Measurements from ENCODE around the gene SDK2.

Gene SDK2

GRCh38 chr17:73430165-73430680 lies 214.0 kb downstream of the SDK2 start:
- Histone ChIP-seq H3K36me3 (ENCODE audit: control insufficient read depth, low read length) (no peaks in the 10 kb centered on the region), H3K27me3 (ENCODE audit: control insufficient read depth, low read length) (no peaks in the 10 kb centered on the region), H3K4me1 (ENCODE audit: control insufficient read depth, low read length) (no peaks in the 10 kb centered on the region), H3K9me2 (replicated peaks; ENCODE audit: control insufficient read depth, low read length) (no peaks in the 10 kb centered on the region), H3K4me3 (ENCODE audit: low read length) (no peak overlapping the region), H3F3A (ENCODE audit: control insufficient read depth, insufficient read depth) (no peaks in the 10 kb centered on the region), H3K27ac (ENCODE audit: low read depth, low read length) (no peak overlapping the region), H3K9me3 (ENCODE audit: control insufficient read depth, insufficient read depth, low read length) (no peaks in the 10 kb centered on the region), H4K20me1 (ENCODE audit: control insufficient read depth, insufficient read depth, low read depth, low read length) (no peaks in the 10 kb centered on the region), H3K4me2 (ENCODE audit: low read length) (no peak overlapping the region), H3K79me2 (ENCODE audit: control insufficient read depth, low read length) (no peaks in the 10 kb centered on the region)
- TF ChIP-seq EZH2phosphoT487 (IDR thresholded peaks at IDR 0.05; ENCODE audit: borderline replicate concordance, low read length) (no peak), CTCF (IDR thresholded peaks at IDR 0.05; ENCODE audit: low read depth, low read length, poor library complexity, severe bottlenecking) (no peak)

GRCh38 chr17:73429440-73430164 lies 214.6 kb downstream of the SDK2 start:
- Histone ChIP-seq H3K79me2 (ENCODE audit: control insufficient read depth, low read length) (no peaks in the 10 kb centered on the region), H3K4me2 (ENCODE audit: low read length) (no peak overlapping the region), H3K27me3 (ENCODE audit: control insufficient read depth, low read length) (no peaks in the 10 kb centered on the region), H3K4me1 (ENCODE audit: control insufficient read depth, low read length) (no peaks in the 10 kb centered on the region), H3K36me3 (ENCODE audit: control insufficient read depth, low read length) (no peaks in the 10 kb centered on the region), H3K27ac (ENCODE audit: low read depth, low read length) (no peak overlapping the region), H3K9me3 (ENCODE audit: control insufficient read depth, insufficient read depth, low read length) (no peaks in the 10 kb centered on the region), H3F3A (ENCODE audit: control insufficient read depth, insufficient read depth) (no peaks in the 10 kb centered on the region), H3K9me2 (replicated peaks; ENCODE audit: control insufficient read depth, low read length) (no peaks in the 10 kb centered on the region), H4K20me1 (ENCODE audit: control insufficient read depth, insufficient read depth, low read depth, low read length) (no peaks in the 10 kb centered on the region), H3K4me3 (ENCODE audit: low read length) (no peak overlapping the region)
- TF ChIP-seq EZH2phosphoT487 (IDR thresholded peaks at IDR 0.05; ENCODE audit: borderline replicate concordance, low read length) (no peak), CTCF (IDR thresholded peaks at IDR 0.05; ENCODE audit: low read depth, low read length, poor library complexity, severe bottlenecking) (peak; percentile 94)

GRCh38 chr17:73427198-73427597 lies 217.0 kb downstream of the SDK2 start:
- no peak overlapping the region for H3K4me2 ChIP-seq (ENCODE audit: low read length)
- H3K36me3 ChIP-seq (ENCODE audit: control insufficient read depth, low read length): no peaks in the 10 kb centered on the region
- no peaks in the 10 kb centered on the region for H3K27me3 ChIP-seq (ENCODE audit: control insufficient read depth, low read length)
- no peak overlapping the region for H3K4me3 ChIP-seq (ENCODE audit: low read length)
- H3K4me1 ChIP-seq (ENCODE audit: control insufficient read depth, low read length): no peaks in the 10 kb centered on the region
- no peaks in the 10 kb centered on the region for H3F3A ChIP-seq (ENCODE audit: control insufficient read depth, insufficient read depth)
- no peaks in the 10 kb centered on the region for H3K9me2 ChIP-seq (replicated peaks; ENCODE audit: control insufficient read depth, low read length)
- H3K27ac ChIP-seq (ENCODE audit: low read depth, low read length): no peak overlapping the region
- H4K20me1 ChIP-seq (ENCODE audit: control insufficient read depth, insufficient read depth, low read depth, low read length): no peaks in the 10 kb centered on the region
- no peak for TF ChIP-seq CTCF (IDR thresholded peaks at IDR 0.05; ENCODE audit: low read depth, low read length, poor library complexity, severe bottlenecking)
- no peak for TF ChIP-seq EZH2phosphoT487 (IDR thresholded peaks at IDR 0.05; ENCODE audit: borderline replicate concordance, low read length)
- H3K9me3 ChIP-seq (ENCODE audit: control insufficient read depth, insufficient read depth, low read length): no peaks in the 10 kb centered on the region
- H3K79me2 ChIP-seq (ENCODE audit: control insufficient read depth, low read length): no peaks in the 10 kb centered on the region

All from DOHH2 (cell line).